Glutamatergic neuron (in vitro differentiated cells): ENCODE data around the gene FEM1B. TPM values are rescaled to one million over a fixed set of nuclear protein-coding genes. Genes with fewer than 3 reads are reported as not detected.

Source experiments
- DNase-seq: peaks from one replicate; pipeline ENCODE4 v3.0.0; 2022
- H3K27ac Mint-ChIP-seq: one replicate; pipeline ENCODE4 v1.8.0; 2020; ENCODE audit warnings: mild to moderate bottlenecking, mixed read lengths, inconsistent platforms; ENCODE audit not compliant: unreplicated experiment
- H3K27me3 Mint-ChIP-seq: one replicate; pipeline ENCODE4 v1.8.0; 2020; ENCODE audit warnings: mild to moderate bottlenecking, moderate library complexity, mixed read lengths, inconsistent platforms; ENCODE audit not compliant: unreplicated experiment
- H3K36me3 Mint-ChIP-seq: one replicate; pipeline ENCODE4 v1.8.0; 2020; ENCODE audit warnings: mild to moderate bottlenecking, mixed read lengths, inconsistent platforms; ENCODE audit not compliant: unreplicated experiment
- H3K4me1 Mint-ChIP-seq: one replicate; pipeline ENCODE4 v1.8.0; 2020; ENCODE audit warnings: mild to moderate bottlenecking, low read depth, mixed read lengths, inconsistent platforms; ENCODE audit not compliant: unreplicated experiment
- H3K4me3 Mint-ChIP-seq: one replicate; pipeline ENCODE4 v1.8.0; 2020; ENCODE audit warnings: mild to moderate bottlenecking, mixed read lengths, inconsistent platforms; ENCODE audit not compliant: unreplicated experiment
- H3K9me3 Mint-ChIP-seq: one replicate; pipeline ENCODE4 v1.8.0; 2020; ENCODE audit warnings: mild to moderate bottlenecking, moderate library complexity, mixed read lengths, inconsistent platforms; ENCODE audit not compliant: unreplicated experiment
- CTCF ChIP-seq: fragments of 200-600 bp; sonication (generic); IDR thresholded peaks from one replicate; pipeline ENCODE4 v1.5.0; 2021; ENCODE audit not compliant: partially characterized antibody, unreplicated experiment
- long read RNA-seq: library from polyadenylated mRNA; unstranded; transcript quantifications from one replicate; pipeline ENCODE4 v2.0.0, GENCODE V29; 2020; ENCODE audit not compliant: unreplicated experiment
- total RNA-seq: library from RNA; stranded (reverse); fragmentation: NEBNext Ultra II Directional; extraction: Animal tissue kit (Norgen Biotek cat#: 25700); gene quantifications from one replicate; pipeline ENCODE4 v1.2.1, GENCODE V29; 2021; ENCODE audit not compliant: unreplicated experiment

Gene FEM1B
- total RNA-seq = 69.6 TPM
- long read RNA-seq, full-length matches to known transcripts = 1 of 2 reads
- long read RNA-seq, partial matches to known transcripts = 0 of 2 reads
- long read RNA-seq, other reads (novel, unspliced or antisense) = 1 of 2 reads

- no peak for TF ChIP-seq CTCF
- Mint-ChIP-seq H3K27ac (peak within 1 kb of the TSS; percentile 99), H3K4me1 (peaks cover 23% of the 10 kb centered on the region), H3K4me3 (peak within 1 kb of the TSS; percentile 94), H3K36me3 (peaks cover 5% of the 10 kb centered on the region), H3K27me3 (peaks cover 10% of the 10 kb centered on the region), H3K9me3 (peaks cover 11% of the 10 kb centered on the region)
- peak; percentile 86 for DNase-seq
Observed at GRCh38 chr15:68277603-68278344, at the start of gene FEM1B. TSS of gene FEM1B (plus strand) at chr15:68277745. CDS start at chr15:68278418, 673 bp downstream.

DNA sequence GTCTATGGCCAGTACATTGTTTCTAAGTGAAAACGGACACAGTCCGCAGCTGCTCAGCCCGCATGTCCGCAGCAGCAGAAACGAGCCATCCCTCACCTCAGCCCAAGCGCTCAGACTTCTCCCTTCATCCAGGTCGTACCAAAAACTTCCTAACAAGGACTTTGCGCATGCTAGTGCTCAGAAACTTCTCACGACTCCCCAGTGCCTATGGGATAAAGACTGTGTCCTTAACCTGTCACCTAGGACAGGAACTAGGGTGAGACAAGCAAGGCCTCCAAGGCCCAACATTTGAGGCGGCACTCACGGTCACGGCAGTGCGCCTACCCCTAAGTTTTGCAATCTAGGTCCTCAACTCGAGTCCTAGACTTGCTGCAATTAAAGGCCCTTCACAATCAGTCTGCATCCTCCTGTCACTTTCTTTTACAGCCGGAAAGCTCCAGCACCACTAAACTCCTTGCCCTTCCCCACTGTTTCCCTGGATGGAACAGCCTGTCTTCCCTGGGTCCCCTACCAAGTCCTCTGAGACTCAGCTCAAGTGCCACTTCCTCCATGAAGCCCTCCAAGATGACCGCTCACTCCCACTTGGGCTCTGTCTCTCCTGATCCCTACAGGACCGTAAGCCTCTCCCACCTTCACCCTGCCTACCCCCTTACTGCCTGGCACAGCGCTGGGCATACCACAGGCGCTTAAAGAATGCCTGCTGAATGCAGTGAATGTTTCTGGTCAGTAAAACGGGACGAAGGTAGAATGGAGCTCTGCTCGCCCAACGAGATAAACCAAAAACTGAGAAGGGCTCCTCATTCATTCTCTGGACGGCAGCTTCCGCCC, 49.2 kb upstream of the FEM1B start:
- Mint-ChIP-seq H3K27me3 (peaks cover 7% of the 10 kb centered on the region), H3K4me3 (peak overlapping the region; percentile 84), H3K27ac (peak overlapping the region; percentile 5), H3K4me1 (peaks cover 14% of the 10 kb centered on the region), H3K9me3 (peaks cover 6% of the 10 kb centered on the region), H3K36me3 (no peaks in the 10 kb centered on the region)
- no peak for TF ChIP-seq CTCF
- DNase-seq = no peak

- DNase-seq = no peak
- H3K36me3 Mint-ChIP-seq = no peaks in the 10 kb centered on the region
- peaks cover 7% of the 10 kb centered on the region for H3K27me3 Mint-ChIP-seq
- peak overlapping the region; percentile 84 for H3K4me3 Mint-ChIP-seq
- H3K9me3 Mint-ChIP-seq = peaks cover 6% of the 10 kb centered on the region
- H3K27ac Mint-ChIP-seq = peak overlapping the region; percentile 5
- TF ChIP-seq CTCF = no peak
- H3K4me1 Mint-ChIP-seq = peaks cover 14% of the 10 kb centered on the region
Observed at GRCh38 chr15:68228971-68229385, 48.6 kb upstream of the FEM1B start.

DNA sequence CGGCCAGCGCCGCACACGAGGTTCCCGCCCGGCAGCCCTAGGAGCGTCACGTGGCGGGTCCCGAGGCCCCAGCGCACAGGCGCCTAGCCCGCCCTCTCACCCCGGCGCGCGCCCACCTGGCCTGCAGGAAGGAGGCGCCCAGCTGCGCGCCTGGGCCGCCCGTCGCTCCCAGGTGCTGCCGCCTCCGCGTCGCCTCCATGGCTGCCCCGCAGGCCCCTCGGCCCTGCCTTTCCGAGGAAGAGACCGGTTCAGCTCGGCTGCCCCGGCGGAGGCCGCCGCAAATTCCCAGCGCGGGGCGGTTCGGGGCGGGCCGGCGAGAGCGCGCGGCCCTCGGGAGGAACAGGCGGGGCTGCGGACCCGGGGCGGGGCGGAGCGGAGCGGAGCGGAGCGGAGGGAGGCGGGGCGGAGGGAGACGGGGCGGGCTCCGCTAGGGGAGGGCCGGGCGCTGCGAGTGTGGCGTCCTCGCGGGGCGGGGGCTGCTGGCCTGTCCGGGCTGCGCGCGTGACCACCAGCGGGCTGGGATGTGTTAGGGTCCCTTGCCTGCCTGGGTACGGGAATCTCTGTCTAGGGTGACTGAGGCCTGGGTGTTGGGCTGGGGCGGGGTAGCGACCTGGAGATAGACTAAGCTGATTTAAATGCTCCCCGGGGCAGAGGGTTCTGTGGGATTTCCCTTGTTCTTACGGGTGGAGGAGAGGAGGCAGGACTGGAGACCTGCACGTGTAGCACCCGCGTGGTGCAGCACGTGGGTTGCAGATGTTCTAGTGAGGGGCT, 48.0 kb upstream of the FEM1B start, which contains the start of gene CLN6:
TSS of gene CLN6 (minus strand) at position 343 of the 771 bp plus-strand sequence. CDS start at position 199, 144 bp downstream.
- Mint-ChIP-seq H3K4me1 (peaks cover 14% of the 10 kb centered on the region), H3K4me3 (peak within 1 kb of the TSS; percentile 90)
- TF ChIP-seq CTCF = no peak

More for the DNA sequence above, 48.0 kb upstream of the FEM1B start, which contains the start of gene CLN6:
- H3K27ac Mint-ChIP-seq = peak within 1 kb of the TSS; percentile 87
- DNase-seq = peak; percentile 84
- H3K9me3 Mint-ChIP-seq = peaks cover 6% of the 10 kb centered on the region
- H3K27me3 Mint-ChIP-seq = peaks cover 7% of the 10 kb centered on the region
- no peaks in the 10 kb centered on the region for H3K36me3 Mint-ChIP-seq
